Measurements from ENCODE around the gene FRMD5.

FRMD5 gene

GRCh38 chr15:44159492-44159891 lies 35.6 kb downstream of the FRMD5 start:
- no peak for DNase-seq

DNA sequence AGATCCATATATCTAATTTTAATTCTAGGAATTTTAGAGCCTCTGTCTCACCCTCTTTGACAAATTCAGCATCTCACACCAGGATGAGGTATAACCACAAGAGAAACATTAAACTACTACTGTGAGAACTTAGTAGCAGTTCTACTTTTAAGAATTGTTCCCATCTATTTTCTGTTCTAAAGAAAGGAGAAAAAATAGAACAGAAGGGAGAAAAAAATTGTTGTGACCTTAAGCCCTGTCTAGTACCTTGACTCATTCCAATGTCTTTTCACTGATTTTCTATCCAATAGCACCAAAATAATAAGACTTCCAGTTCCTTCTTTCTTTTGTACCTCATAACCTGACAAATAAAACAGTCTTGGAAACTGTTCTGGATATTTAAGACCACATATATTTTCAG lies 37.0 kb downstream of the FRMD5 start:
- DNase-seq, result no peak

DNA sequence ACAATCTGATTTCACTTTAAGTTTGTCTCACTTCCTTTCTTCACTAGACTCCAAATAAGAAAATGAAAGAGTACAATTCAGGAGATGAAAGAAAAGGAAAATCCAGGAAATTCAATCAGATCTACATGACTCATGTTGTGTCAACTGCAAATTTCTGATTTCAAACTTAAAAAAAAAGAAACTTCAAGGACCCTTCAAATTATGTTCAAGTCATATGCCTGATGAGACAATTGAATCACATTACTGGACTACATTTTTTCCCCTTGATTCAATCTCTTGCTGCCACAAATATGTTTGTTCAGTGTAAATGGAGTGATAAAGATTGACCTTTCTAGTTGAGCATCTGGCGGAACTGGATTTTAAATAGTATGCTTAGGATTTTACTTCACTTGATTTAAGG lies 37.4 kb downstream of the FRMD5 start:
- DNase-seq, result no peak

GRCh38 chr15:44153352-44153751 lies 41.7 kb downstream of the FRMD5 start:
- no peak for DNase-seq

DNA sequence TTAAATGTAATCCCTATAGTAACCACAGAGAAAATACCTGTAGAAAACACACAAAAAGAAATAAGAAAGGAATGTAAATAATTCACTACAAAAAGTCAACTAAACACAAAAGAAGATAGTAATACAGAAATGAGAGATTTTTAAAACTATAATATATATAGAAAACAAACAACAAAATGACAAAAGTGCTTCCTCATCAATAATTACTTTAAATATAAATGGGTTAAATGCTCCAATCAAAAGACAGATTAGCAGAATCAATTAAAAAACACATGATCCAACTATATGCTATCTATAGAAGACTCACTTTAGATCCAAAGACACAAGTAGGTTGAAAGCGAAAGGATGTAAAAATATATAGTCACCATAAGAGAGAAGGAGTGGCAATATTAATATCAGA lies 45.8 kb downstream of the FRMD5 start:
- DNase-seq, result no peak

GRCh38 chr15:44148580-44148979 lies 46.5 kb downstream of the FRMD5 start:
- no peak for DNase-seq

DNA sequence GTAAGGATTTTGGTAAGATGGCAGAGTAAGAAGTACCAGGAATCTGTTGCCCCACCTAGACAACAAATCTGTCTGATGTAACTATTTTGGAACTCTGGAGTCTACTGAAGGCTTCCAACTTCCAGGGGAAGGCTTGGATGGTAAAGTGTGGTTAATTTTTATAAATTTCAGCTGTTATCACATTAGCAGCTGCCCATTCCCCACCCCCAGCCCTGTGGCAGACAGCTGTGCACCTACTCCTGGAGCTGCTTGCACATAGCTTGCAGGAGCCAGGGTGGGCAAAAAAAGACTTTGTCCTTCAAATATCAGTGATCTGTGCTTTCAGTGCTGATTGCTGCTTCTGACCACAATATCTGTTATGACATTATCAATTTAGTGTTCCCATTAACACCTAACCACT lies 47.4 kb downstream of the FRMD5 start:
- DNase-seq, result no peak

GRCh38 chr15:44145495-44145894 lies 49.6 kb downstream of the FRMD5 start:
- DNase-seq, result no peak

DNA sequence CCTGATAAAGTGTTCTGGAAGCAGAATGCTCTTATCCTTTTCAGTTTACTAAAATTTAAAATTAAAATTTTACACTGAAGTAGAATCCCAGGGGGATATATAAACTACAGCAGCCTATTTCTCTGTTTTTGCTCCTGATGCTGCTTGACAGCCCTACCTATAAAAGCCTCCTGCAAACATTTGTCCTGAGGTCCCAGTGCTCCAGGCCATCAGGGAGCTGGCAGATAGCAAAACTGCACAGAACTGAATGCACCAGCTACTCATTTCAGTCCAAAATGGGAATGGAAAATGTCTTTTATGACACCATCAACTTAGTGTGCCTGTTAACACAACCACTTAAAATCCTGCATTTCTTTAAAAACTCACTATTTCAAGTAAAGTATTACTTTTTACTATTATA lies 50.1 kb downstream of the FRMD5 start:
- no peak for DNase-seq

- no peak for DNase-seq
Measured at GRCh38 chr15:44144184-44144583, 50.9 kb downstream of the FRMD5 start.

DNA sequence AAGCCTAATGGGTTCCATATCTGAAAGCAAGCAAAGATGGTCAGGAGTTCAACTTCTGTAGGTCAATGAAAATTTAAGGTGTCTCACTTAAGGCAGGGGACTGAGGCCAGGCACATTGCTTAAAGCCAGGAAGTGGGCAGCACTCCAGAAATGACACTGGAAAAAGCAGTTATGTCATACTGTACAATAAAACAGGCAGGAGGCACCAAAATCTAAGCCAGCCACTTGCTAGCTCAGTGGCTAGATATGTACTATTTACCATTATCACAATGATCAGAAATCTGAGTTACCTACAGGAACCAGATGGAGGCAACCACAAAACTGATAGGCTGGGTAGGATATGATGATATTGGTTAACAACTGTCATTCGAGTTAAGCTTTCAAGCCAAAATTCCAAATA lies 57.3 kb downstream of the FRMD5 start:
- DNase-seq, result no peak

DNA sequence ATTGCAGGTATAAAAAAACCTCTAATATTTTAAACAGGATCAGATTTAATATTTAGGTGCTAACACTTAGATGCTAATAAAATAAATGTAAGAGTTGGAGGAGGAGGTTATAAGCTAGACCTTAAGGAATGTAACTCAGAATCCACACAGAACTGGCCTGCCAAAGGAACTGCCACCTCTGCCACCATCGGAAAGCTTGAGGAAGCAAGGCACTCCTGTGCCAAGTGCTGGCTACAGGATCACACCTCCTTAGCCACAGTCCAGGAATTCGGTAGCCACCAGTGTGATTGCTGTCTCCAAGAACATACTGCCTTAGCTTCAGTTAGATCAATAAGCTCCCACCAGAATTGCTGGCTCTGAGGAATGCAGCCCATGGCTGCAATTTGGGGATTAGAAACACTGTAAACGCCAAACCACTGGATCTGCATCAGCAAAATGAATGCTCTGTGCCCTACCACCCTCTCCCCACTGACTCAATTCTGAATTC lies 58.0 kb downstream of the FRMD5 start:
- DNase-seq, result no peak

GRCh38 chr15:44132057-44132456 lies 63.0 kb downstream of the FRMD5 start:
- DNase-seq, result no peak

DNA sequence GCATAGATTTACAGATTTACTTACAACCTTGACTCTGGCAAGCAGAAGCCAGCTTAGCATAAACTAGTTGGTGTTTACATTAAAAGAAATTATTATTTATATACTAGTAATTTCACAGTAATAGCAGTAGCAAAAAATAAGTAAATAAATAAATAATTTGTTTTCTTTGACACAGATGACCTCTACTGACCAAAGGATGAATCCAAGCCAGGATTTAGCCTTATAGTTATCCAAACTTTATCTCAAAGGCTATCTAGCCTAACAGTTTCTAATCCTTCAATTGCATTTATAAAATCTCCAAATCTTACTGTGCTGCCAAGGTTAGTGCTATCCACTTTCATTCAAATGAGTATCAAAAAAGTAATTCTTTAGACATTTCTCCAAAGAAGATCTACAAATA lies 64.3 kb downstream of the FRMD5 start:
- no peak for DNase-seq

GRCh38 chr15:44129911-44130310 lies 65.2 kb downstream of the FRMD5 start:
- no peak for DNase-seq

- no peak for DNase-seq
Measured at GRCh38 chr15:44128443-44128842, 66.6 kb downstream of the FRMD5 start.

DNA sequence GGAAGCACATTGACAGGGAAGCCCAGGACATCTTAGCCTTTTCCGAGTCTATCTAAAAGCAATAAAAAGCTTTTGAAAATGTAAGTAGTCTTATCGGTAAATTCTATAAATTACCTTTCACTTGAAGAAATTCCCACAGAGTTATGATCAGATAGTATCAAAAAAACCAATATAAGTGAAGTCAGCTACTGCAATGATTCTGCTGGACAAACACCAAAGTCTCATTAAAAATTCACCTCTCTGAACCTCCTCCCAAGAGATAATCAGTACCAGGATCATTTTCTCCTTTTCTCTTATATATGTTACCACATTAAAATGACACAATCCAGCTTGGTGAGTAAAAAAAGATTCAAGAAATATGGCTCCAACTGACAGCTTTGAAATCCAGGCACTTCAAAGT lies 69.2 kb downstream of the FRMD5 start:
- DNase-seq, result no peak

- no peak for DNase-seq
Measured at GRCh38 chr15:44102675-44103254, 92.3 kb downstream of the FRMD5 start.

- DNase-seq, result no peak
Measured at GRCh38 chr15:44101944-44102343, 93.1 kb downstream of the FRMD5 start.

GRCh38 chr15:44101286-44101685 lies 93.8 kb downstream of the FRMD5 start:
- no peak for DNase-seq

DNA sequence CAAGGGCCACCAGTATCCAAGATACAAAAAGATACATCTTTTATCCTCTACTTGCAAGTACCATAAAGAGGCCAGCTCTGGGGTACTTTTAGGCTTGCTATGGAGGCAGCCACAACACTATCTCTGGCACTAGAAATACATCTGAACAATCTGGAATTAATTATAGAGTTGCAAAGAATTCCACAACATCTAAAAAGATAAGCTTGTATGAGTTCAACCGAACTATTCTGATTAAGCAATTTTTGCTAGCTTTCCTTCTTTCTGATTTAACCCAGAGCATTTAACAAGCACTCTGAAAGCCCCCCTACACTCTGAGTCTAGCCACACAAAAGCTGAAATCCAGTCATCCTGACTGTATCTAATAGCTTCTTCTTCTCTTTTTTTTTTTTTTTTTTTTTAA lies 95.4 kb downstream of the FRMD5 start:
- no peak for DNase-seq

DNA sequence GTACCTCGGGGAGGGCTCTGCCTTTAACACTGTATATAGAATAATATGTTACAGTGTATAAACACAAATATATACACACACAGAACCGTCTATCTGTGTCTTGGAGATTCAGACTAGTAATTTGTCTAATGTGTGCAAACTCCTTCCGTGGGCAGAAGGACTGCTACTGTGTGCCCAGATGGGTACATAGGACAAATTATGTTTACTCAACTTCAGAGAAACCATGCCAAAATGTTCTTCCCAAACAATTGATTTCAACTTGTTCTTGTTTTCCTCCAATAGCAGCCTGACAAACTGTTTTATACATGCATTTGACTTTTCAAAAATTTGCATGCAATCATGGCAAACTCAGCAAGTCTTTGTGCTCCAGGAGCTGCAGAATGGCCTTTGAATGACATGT lies 97.5 kb downstream of the FRMD5 start:
- no peak for DNase-seq

DNA sequence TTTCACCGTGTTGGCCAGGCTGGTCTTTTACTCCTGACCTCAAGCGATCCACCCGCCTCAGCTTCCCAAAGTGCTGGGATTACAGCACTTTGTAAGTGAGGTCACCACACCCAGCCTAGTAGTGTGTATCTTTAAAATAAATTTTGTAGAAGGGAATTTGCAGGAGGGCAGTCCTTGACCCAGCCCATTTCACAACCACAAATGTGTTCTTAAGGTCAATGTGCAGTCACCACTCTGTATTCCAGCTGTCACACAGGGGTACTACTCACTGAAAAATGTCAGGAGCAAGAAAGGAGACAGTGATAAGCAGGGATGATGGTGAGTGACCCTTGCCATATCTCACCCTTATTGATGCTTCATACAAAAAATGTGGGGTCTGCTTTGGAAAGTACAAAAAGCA lies 98.5 kb downstream of the FRMD5 start:
- DNase-seq, result no peak

GRCh38 chr15:44094781-44095180 lies 100.3 kb downstream of the FRMD5 start:
- no peak for DNase-seq

GRCh38 chr15:44093836-44094235 lies 101.2 kb downstream of the FRMD5 start:
- no peak for DNase-seq

DNA sequence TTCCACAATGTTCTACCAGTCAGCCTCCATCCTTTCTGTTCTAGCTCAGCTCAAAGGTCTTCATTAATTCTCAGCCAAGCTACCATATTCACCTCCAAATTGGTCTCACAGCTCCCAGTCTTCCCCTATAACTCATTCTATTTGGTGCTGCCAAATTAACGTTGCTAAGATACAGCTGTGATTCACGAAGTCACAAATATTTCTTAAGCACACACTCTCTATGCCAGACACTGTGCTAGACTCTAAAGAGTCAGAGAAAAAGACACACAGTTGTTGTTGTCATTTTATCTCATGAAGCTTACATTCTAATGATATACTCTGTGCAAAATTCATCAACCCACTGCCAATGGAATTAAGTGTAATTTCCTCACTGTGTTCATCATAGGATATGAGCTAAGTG lies 102.8 kb downstream of the FRMD5 start:
- no peak for DNase-seq

Measured in activated CD8-positive, alpha-beta memory T cell treated with anti-CD3 and anti-CD28 coated beads, Interleukin-2, amount 50 U/mL, for 48 hours (primary cell).